ENCODE measurements around the gene TMPO. TPM values are rescaled to one million over a fixed set of nuclear protein-coding genes. Genes with fewer than 3 reads are reported as not detected.

TMPO gene
- total and polyA plus RNA-seq, 4 donors = 10.9 to 175 (median 43.9) TPM

GRCh38 chr12:98519257-98519907, 4.0 kb downstream of the TMPO start (continued):
- TF ChIP-seq REST (IDR thresholded peaks at IDR 0.05) = no peak
- TF ChIP-seq MAX (IDR thresholded peaks at IDR 0.05) = no peak
- no peak for TF ChIP-seq FOXA2 (IDR thresholded peaks at IDR 0.05)
- TF ChIP-seq TAF1 (conservative IDR thresholded peaks at IDR 0.05) = no peak

- Histone ChIP-seq H3K9ac (ENCODE audit: low read depth in 1 of 2, low read length in 2 of 2) (no peak overlapping the region), H3K9me3 (ENCODE audit: control insufficient read depth in 4 of 4, low read length in 3 of 4) (no peaks in the 10 kb centered on the region), H3K27ac (ENCODE audit: low read depth in 1 of 2, low read length in 2 of 2) (no peak overlapping the region), H3K4me1 (ENCODE audit: control insufficient read depth in 4 of 4, insufficient read depth in 4 of 4, low read length in 3 of 4) (peaks cover 4 to 28% (median 17%) of the 10 kb centered on the region in 4 donors), H3K36me3 (ENCODE audit: control insufficient read depth in 4 of 4, insufficient read depth in 3 of 4, low read depth in 1 of 4, low read length in 3 of 4) (peaks cover 2 to 20% (median 10%) of the 10 kb centered on the region in 4 donors), H3K27me3 (ENCODE audit: control insufficient read depth in 4 of 4, insufficient read depth in 4 of 4, low read length in 3 of 4) (no peaks in the 10 kb centered on the region), H3K4me3 (ENCODE audit: low read depth in 1 of 3, low read length in 3 of 3) (no peak overlapping the region)
- DNase-seq (ENCODE audit: low spot score) = no peak
- TF ChIP-seq YY1 (IDR thresholded peaks at IDR 0.05) (no peak), RAD21 (IDR thresholded peaks at IDR 0.05) (no peak), ATF3 (IDR thresholded peaks at IDR 0.05) (no peak), HNF4A (conservative IDR thresholded peaks at IDR 0.05) (peak; percentile 19 to 47), HNF4G (IDR thresholded peaks at IDR 0.05) (peak; percentile 15), FOXA2 (IDR thresholded peaks at IDR 0.05) (no peak)
- 57% methylated on average over 1 of the region's 1 CpG for WGBS
These were observed 14.7 kb downstream of the TMPO start for GRCh38 chr12:98530068-98530467.

GRCh38 chr12:98532687-98533304, 17.4 kb downstream of the TMPO start:
- WGBS = 72% methylated on average over 4 of the region's 4 CpGs
- Histone ChIP-seq H3K27ac (ENCODE audit: low read depth in 1 of 2, low read length in 2 of 2) (no peak overlapping the region), H3K36me3 (ENCODE audit: control insufficient read depth in 4 of 4, insufficient read depth in 3 of 4, low read depth in 1 of 4, low read length in 3 of 4) (peaks cover 4 to 20% (median 10%) of the 10 kb centered on the region in 4 donors)

More at GRCh38 chr12:98532687-98533304, 17.4 kb downstream of the TMPO start:
- peak in 1 of 2 donors; percentile 24 for TF ChIP-seq HNF4A (conservative IDR thresholded peaks at IDR 0.05)
- TF ChIP-seq SP1 (IDR thresholded peaks at IDR 0.05) = no peak
- peak; percentile 45 for TF ChIP-seq CTCF (IDR thresholded peaks at IDR 0.05; ENCODE audit: low read depth, low read length, missing input control)
- TF ChIP-seq RAD21 (IDR thresholded peaks at IDR 0.05) = peak; percentile 52 to 76
- no peaks in the 10 kb centered on the region for H3K27me3 ChIP-seq (ENCODE audit: control insufficient read depth in 4 of 4, insufficient read depth in 4 of 4, low read length in 3 of 4)
- no peak for DNase-seq (ENCODE audit: low spot score)
- no peak overlapping the region for H3K4me3 ChIP-seq (ENCODE audit: low read depth in 1 of 3, low read length in 3 of 3)
- no peaks in the 10 kb centered on the region for H3K9me3 ChIP-seq (ENCODE audit: control insufficient read depth in 4 of 4, low read length in 3 of 4)
- peaks cover 6 to 36% (median 23%) of the 10 kb centered on the region in 4 donors for H3K4me1 ChIP-seq (ENCODE audit: control insufficient read depth in 4 of 4, insufficient read depth in 4 of 4, low read length in 3 of 4)
- H3K9ac ChIP-seq (ENCODE audit: low read depth in 1 of 2, low read length in 2 of 2) = no peak overlapping the region
